Measurements from ENCODE around the gene CISTR. TPM values are rescaled to one million over a fixed set of nuclear protein-coding genes. Genes with fewer than 3 reads are reported as not detected.

The CISTR gene
- total and polyA plus RNA-seq, 3 donors from 2014 or later = not detected

DNA sequence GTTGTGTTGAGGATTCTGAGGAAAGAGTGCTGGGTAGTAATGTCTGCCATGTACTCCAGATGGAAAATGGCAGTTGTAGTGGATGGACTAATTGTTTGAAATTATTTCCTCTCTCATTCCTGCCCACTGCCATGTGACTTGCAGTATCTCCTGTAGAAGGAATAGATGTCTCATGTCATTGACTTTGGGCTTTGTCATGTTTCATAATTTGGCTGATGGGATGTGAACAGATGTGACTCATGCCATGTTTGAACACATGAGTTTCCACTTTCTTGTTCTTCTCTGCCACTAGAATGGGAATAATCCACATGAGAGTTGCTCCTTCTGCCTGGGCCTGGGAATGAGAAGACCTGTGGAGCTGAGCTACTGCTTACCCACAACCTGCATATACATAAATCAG lies 22.1 kb downstream of the CISTR start:
- Histone ChIP-seq H3K27me3 (no peaks in the 10 kb centered on the region), H3K4me3 (no peak overlapping the region), H3K9me3 (no peaks in the 10 kb centered on the region), H3K27ac (no peak overlapping the region), H3K4me1 (peaks cover 14% of the 10 kb centered on the region), H3K36me3 (ENCODE audit: low read depth, missing control alignments) (no peaks in the 10 kb centered on the region)
- no peak for TF ChIP-seq POLR2A (IDR thresholded peaks at IDR 0.05)
- TF ChIP-seq, protein P1, sequence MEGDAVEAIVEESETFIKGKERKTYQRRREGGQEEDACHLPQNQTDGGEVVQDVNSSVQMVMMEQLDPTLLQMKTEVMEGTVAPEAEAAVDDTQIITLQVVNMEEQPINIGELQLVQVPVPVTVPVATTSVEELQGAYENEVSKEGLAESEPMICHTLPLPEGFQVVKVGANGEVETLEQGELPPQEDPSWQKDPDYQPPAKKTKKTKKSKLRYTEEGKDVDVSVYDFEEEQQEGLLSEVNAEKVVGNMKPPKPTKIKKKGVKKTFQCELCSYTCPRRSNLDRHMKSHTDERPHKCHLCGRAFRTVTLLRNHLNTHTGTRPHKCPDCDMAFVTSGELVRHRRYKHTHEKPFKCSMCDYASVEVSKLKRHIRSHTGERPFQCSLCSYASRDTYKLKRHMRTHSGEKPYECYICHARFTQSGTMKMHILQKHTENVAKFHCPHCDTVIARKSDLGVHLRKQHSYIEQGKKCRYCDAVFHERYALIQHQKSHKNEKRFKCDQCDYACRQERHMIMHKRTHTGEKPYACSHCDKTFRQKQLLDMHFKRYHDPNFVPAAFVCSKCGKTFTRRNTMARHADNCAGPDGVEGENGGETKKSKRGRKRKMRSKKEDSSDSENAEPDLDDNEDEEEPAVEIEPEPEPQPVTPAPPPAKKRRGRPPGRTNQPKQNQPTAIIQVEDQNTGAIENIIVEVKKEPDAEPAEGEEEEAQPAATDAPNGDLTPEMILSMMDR (IDR thresholded peaks at IDR 0.05) = no peak
- no peak for DNase-seq
- intact Hi-C loops (cut with DNase I; ENCODE audit: low total_unique reads) = no loop called here

DNA sequence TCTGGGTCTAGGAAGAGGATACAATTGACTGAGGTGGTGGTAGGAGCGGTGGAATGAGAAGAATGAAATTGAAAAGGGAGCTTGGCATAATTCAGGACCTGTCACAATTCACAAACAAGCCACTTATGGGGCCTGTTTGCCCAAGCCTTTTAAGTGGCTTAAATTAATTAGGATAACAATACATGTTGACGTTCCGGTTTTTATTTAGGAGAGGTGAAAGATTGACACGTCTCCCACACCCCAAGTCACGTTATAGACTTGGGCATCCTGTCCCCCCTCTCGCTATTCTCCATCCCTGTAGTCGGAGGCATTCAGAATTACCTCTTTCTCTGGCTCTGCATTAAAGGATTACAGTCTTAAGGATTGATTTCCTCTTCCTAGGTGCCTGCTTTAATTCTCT lies 23.6 kb downstream of the CISTR start:
- intact Hi-C loops (cut with DNase I; ENCODE audit: low total_unique reads) = no loop called here
- no peaks in the 10 kb centered on the region for H3K27me3 ChIP-seq
- no peaks in the 10 kb centered on the region for H3K9me3 ChIP-seq
- DNase-seq = no peak
- TF ChIP-seq, protein P1 (IDR thresholded peaks at IDR 0.05) = no peak
- no peak for TF ChIP-seq POLR2A (IDR thresholded peaks at IDR 0.05)
- peak overlapping the region; percentile 8 to 56 for H3K27ac ChIP-seq
- WGBS, 2 donors = 42 to 48% methylated on average over 7 of the region's 7 CpGs
- peaks cover 14% of the 10 kb centered on the region for H3K4me1 ChIP-seq
- no peaks in the 10 kb centered on the region for H3K36me3 ChIP-seq (ENCODE audit: low read depth, missing control alignments)
- H3K4me3 ChIP-seq = peak overlapping the region; percentile 88 to 93

DNA sequence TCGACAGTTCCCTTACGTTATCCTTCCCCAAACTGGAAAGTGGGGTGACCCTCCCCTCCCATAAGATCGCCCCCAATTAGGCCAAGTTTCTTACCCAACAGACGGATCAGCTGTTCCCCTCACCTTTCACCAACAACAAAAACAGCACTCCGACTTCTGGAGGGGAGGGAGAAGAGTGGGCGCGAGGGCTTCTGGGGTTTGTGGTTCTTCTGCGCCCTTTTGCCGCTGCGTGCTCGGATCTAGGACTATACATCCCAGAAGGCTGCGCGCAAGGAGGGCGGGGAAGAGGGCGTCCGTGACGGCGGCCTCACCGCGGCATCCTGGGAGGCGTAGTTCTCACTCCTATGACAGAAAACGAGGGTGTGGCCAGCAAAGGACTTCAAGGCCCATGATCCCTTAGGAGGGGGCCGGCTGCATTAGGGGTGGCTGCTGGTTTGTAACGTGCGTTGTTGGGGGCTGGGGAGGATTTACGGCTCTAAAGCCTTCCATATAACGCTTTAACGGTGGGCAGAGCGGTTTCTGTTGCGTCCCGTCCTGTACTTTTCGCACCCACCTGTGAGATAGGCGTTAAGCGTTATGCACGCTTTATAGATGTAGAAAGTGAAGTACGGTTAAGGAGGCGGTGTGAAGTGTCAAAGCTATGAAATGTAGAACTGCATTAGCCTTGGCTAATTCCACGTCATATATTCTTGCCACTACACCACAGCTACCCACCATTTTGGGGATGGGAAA lies 24.3 kb downstream of the CISTR start, which contains the start of gene CALCOCO1:
TSS of gene CALCOCO1 (minus strand) at position 143 of the 732 bp plus-strand sequence. CDS start 2,210 bp downstream, outside the sequence.
- Histone ChIP-seq H3K36me3 (ENCODE audit: low read depth, missing control alignments) (no peaks in the 10 kb centered on the region), H3K4me3 (peak within 1 kb of the TSS; percentile 88 to 93), H3K4me1 (peaks cover 14% of the 10 kb centered on the region), H3K27me3 (no peaks in the 10 kb centered on the region), H3K27ac (peak within 1 kb of the TSS; percentile 65 to 73), H3K9me3 (no peaks in the 10 kb centered on the region)
- peak; percentile 100 for DNase-seq
- TF ChIP-seq, protein P1 (IDR thresholded peaks at IDR 0.05) = no peak
- no peak for TF ChIP-seq POLR2A (IDR thresholded peaks at IDR 0.05)
- 0 to 1% methylated on average over 35 to 37 of the region's 38 CpGs for WGBS, 2 donors
- intact Hi-C loops (cut with DNase I; ENCODE audit: low total_unique reads) = no loop called here

DNA sequence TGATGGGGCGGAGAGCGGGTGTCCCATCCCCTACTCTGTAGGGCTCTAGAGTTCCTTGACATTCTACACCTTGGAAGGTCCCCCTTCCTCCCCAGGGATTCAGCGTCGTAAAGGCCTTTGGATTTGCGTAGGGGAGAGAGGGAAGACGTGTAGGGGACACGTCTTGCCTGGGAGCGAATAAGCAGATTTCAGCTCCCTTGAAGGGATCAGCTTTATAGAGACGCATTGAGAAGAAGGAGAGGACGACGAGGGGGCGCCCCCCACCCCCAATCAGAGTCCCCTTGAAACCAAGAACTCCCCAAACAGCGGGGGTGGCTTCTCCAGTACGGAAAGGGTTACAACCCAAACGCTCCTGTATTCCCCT lies 24.9 kb downstream of the CISTR start:
- peak overlapping the region; percentile 88 to 93 for H3K4me3 ChIP-seq
- H3K27ac ChIP-seq = peak overlapping the region; percentile 65 to 73
- no peaks in the 10 kb centered on the region for H3K27me3 ChIP-seq
- no peak for DNase-seq
- no peaks in the 10 kb centered on the region for H3K9me3 ChIP-seq
- 0% methylated on average over 12 to 15 of the region's 15 CpGs for WGBS, 2 donors
- TF ChIP-seq, protein P1 (IDR thresholded peaks at IDR 0.05) = no peak
- TF ChIP-seq POLR2A (IDR thresholded peaks at IDR 0.05) = no peak
- no peaks in the 10 kb centered on the region for H3K36me3 ChIP-seq (ENCODE audit: low read depth, missing control alignments)
- intact Hi-C loops (cut with DNase I; ENCODE audit: low total_unique reads) = no loop called here
- peaks cover 14% of the 10 kb centered on the region for H3K4me1 ChIP-seq

DNA sequence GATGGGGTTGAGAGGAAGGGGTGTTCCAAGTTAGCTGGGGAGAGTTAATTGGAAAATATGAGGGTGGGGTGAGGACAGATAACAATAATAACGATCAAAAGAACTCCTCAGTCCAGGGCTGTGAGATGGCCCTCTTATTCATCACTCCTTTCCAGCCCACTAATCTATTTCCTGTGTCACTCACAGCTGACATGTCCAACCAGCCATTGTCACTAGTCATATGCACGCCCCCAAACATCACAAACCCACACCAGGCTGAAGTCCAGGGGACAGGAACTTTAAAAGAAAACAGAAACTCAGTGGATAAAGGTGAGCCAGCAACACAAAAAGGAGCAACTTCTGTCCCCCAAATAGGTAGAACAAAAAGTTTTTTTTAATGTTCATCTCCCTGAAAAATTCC lies 25.4 kb downstream of the CISTR start:
- H3K4me3 ChIP-seq = peak overlapping the region; percentile 88 to 93
- intact Hi-C loops (cut with DNase I; ENCODE audit: low total_unique reads) = no loop called here
- peaks cover 14% of the 10 kb centered on the region for H3K4me1 ChIP-seq
- TF ChIP-seq, protein P1 (IDR thresholded peaks at IDR 0.05) = no peak
- TF ChIP-seq POLR2A (IDR thresholded peaks at IDR 0.05) = no peak
- H3K27ac ChIP-seq = no peak overlapping the region
- H3K36me3 ChIP-seq (ENCODE audit: low read depth, missing control alignments) = no peaks in the 10 kb centered on the region
- 13 to 25% methylated on average over 2 of the region's 2 CpGs for WGBS, 2 donors
- H3K27me3 ChIP-seq = no peaks in the 10 kb centered on the region
- H3K9me3 ChIP-seq = no peaks in the 10 kb centered on the region
- no peak for DNase-seq

Data from testis (tissue), 3 donors.